GM19035 (cell line): ENCODE data around the gene ZBTB20.

Experiments
- ATAC-seq: cut with Tn5 transposase; IDR thresholded peaks from one replicate; pipeline ENCODE4 v1.9.1; 2021; ENCODE audit not compliant: unreplicated experiment

Gene ZBTB20

DNA sequence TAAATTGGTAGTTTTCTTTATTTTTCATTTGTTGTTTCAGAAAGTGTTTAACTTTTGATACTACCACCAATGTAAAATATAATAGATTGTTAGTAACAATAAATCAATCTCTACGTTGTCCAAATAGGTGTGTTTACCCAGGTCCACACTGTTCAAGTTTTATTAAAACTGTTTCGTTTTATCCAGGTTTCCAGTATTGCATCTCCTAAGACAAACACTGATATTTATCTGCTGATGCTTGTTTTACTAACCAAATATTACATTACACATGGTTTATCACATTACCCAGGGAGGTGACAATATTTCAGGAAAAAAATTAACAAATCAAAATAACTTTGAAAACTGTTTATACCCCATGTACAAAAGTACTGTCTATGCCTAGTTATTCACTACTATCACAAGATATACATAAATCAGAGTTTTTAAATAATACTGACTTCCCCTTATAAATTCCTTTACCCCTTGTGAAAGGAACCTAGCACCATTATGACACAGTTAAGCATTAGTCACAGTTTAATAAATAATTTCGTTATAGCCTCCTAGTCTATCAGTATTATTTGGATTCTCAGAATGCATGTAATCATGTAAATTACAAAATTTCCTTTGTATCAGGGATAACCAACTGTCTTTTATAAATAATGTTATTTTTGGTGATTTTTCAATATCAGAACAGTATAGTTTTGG is 205.3 kb downstream of the ZBTB20 start:
- no peak for ATAC-seq

DNA sequence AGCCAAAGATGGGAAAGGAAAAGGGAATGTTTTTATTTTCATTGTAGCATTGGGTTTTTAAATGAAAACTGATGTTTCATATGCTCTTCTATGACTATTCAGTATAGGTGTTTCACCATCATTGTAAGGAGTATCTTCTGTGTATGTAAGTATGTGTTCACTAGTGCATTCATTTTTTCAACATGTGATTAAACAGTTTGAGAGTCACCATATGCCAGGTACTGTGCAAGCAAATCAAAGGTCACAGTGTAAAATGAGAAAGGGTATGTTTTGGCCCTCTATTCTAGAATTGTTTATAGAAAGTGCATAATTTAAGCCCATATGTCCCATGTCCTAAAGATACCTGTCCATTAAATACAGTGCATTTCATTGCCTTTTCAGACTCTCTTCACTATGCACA is 207.2 kb downstream of the ZBTB20 start:
- ATAC-seq, result no peak

DNA sequence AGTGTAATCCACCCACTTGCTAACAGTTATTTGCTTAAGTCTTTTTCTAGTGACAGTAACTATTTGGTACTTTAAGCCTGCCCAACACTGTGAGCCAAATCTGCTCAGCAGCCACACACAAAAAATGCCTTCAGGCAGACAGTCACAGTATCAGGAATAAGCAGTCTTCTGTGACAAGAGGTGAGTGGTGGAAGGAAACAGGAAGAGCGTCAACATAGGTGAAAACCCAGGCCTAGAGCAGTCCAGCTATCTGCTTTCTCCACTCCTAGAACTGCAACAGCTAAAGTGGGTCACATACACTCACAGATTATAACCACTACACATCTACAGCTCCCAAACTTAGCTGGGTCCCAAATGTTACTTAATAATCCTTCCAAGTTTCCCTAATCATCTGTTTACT is 213.7 kb downstream of the ZBTB20 start:
- ATAC-seq, result no peak

DNA sequence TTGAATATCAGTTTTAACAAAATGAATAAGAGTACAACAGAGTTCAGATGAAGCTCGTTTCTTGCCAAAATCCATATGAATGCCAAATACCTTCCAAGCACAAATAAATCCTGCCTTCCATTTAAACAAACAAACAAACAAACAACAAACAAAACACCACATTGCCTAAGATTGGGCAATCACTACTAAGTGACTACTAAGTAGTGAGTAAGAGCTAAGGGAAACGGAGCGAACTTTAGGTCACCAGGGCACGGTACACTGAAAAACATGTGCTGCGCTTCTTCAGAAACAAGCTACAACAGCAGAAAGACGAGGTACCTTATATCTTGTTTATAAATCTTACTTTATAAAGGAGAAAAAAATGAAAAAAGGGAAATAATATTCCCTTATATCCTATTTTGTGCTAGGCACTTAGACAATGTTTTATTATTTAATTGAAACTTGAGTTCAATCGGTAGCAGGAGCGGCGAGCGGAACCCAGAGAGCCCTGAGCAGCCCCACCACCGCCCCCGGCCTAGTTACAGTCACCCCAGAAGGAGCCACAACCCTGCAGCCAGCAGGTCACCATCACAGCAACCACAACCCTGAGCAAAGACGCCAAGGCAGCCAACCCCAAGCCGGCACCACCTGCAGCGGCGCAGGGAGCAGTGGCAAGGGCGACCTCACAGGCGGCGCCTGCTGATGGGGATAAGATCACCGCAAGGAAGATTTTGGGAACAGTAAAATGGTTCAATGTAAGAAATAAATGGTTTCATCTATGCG is 216.9 kb downstream of the ZBTB20 start:
- ATAC-seq, result no peak

DNA sequence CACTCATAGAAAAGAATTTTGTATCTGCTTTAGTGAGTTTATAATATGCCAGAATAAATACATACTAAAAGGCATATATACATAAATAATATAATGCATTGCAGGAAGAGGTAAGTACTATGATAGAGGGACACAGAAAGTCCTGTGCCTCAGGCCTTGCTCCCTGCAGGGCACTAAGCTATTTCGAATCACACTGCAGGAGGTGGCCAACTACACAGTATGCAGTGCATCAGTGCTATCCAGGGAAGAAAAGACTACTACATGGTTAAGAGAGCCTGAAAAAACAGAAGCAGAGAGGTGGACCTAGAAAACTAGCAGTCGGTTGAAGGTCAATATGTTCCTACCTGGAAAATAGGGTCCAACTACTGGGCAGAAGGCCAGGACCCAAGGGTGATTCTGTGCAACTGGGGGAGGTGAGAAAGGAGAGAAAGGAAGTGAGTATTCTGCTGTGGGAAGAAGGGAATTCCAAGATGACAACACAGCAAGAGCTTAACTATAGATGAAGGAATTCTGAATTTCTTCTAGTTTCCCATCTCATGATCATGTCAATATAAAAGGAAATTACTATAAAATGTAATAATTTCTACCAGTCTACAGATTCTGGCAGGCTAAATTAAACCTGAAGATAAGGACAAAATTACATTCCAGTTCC is 218.0 kb downstream of the ZBTB20 start:
- no peak for ATAC-seq

DNA sequence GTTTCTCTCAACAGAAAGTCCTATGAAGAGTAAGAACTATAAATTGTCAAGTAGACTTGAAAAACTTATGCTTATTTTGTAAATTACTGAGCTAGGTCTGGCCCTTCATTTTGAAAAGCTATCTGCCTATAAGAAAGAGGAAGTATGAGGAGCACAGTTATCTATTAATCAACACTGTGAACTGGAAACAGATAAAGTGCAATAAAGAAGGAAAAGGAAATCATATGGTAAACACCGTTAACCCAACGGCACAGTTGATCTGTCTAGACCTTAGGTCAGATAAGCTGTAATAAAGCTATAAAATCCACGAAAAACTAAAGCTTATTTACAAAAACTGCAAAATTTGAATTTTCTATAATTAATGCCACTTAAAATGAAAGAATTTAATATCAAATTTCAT is 242.5 kb downstream of the ZBTB20 start:
- no peak for ATAC-seq

DNA sequence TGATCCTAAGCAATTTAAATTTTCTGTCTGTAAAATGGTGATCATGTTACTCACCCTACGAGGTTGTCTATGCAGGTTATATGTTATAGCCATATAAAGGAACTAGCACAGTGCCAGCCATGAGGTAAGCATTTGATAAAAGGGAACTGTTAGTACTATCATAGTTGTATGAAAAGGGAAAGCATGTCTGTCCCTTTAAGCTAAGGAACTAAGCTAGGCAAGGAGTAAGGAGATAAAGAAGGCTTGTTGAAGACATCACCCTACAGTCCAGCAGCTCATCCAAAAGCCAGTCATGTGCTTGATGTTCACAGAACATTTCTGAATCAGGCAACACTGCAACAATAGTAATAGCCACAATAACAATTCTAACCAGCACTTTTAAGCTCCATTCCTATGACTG is 243.9 kb downstream of the ZBTB20 start:
- ATAC-seq, result no peak

DNA sequence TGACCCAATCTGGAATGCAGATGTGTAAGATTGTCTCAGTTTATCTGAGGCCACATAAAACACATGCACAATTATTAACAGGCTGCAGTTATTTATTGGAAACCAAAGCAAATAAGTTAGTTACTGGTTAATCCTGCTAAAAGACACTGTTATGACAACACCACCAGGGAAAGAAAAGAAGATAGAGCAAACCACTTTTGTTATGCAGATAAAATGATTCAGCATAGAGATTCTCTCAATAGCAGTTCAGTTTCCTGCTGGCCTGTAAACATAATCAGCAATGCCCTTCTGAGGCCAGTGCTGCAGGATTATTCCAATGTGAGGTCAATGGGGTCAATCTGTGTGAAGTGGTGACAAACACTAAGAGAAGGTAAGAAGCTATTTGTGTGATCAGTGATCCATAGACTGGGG is 244.4 kb downstream of the ZBTB20 start:
- ATAC-seq, result no peak

DNA sequence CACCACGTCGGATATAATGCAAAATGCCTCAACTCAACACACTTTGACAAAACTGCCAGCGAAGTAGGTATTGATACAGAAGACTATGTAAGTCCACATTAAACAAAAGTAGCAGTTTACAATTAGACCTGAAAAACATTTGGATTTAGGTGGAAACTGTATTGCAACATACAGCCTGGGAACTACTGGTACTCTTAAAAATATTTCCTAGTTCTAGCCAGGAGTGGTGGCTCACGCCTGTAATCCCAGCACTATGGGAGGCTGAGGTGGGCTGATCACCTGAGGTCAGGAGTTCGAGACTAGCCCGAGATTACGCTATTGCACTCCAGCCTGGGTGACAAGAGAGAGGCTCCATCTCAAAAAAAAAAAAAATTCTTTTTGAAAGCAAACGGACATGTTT is 246.2 kb downstream of the ZBTB20 start:
- ATAC-seq, result no peak

DNA sequence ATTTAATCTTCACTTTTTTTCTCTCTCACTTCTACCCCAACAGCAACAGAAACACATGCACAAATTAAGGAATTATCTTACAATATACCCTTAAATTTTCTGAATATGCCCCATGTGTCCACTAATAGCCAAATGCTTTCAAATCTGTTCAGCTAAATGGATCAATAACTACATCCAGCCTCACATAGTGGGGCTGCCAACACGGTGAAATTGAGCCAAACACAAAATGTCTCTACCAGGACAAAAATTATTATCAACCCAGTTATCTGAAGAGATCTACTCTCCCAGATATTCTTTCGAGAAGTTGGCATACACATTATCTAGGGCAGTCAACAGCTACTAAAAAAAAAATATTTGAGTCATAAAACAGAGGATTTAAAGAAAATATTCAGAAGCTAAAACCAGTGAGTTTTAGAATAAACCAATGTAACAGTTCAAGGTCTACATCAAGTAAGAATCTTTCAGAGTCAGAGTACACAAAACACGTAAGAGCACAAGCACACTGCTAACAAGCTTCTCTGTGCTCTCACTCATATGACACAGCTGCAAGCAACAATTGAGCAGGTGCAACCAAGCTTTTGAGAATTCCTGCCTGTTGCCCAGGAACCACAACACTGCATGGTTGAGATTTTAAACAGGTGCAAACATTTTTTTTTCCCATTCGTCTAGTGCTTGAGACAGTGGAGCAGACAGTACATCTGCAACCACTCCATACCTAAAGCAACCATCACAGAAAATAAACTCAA is 247.7 kb downstream of the ZBTB20 start:
- ATAC-seq, result no peak

DNA sequence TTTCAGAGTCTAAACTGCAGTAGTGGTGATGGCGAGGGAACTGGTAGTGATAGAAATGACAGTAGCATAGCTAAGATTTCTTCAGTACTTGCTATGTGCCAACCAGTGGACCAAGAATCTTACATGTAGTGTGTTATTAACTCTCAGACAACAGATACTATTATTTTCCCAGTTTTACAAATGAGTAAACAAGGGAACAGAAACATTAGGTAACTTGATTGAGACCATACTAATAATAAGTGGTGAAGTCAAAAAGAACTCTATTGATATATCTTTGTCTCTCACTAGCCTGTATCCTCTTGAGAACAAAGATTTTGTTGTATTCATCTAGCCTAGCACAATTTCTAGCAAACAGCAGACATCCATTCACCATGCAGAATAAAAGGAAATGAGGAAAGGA is 250.1 kb downstream of the ZBTB20 start:
- no peak for ATAC-seq

DNA sequence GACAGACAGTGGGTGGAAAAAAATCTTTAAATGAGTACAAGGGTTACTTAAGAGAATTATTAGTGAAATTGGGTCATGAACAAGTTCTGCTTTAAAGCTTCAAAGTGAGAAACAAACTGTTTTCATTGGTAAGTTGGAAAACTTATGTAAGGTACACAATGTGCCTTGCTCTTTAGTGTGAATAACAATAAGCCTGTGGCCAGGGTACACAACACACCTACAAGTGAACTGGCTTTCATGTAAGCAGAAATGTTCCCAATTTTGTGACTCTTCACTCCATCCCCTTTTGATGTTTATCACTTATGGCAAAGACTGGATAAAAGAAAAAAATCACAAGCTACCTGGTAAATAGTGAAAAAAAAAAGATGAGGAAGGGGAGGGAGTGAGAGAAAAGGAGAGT is 253.7 kb downstream of the ZBTB20 start:
- no peak for ATAC-seq

DNA sequence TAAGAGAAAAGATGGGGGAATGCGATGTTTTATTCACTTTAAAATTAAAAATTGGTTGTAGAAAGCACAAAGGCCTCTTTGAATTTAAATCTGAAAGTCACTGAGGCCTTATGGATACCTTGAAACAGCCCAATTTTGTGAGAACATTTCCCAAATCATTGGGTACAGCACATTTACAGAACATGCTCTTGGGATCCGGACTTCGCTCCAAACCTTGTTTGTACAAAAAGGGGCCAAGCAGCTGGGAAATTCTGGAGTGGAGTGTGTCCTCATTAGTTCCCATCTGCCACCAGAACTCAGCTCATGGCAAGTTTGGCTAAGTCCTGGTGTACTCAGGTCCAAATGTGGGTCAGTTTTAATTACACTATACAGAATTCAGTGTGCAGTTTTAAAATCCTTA is 254.2 kb downstream of the ZBTB20 start:
- no peak for ATAC-seq

DNA sequence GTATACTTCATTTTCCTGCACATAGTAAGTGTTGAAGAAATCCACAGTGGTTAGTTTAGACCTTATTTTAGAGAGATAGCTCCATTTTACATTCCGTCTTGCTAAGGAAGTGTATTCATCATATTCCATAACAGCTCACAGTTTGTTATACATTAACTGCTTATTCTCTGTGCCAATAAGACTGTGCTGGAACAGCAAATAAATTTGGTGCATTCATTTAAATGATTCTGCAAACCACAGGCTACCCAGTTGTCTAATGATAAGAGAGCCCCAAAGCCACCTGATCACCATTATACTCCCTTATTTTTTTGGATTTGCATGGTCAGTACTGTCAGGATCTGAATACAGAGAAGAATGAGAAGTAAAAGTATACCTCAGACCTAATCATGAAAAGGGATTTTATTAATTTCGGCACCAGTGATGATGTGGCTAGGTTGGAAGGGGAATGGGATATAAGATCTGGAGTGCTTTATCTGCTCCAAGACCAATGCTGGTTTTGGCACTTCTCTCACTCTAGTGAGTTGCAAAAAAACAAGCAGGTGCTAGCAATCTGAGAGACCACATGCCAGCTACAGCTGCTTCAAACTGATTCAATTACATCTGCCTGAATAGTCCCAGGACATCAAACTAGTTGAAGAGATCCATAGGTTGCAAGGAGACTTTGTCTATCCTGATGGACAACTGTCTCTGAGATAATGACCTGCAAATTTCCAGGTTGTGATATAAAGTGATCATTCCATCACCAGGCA is 254.8 kb downstream of the ZBTB20 start:
- no peak for ATAC-seq

DNA sequence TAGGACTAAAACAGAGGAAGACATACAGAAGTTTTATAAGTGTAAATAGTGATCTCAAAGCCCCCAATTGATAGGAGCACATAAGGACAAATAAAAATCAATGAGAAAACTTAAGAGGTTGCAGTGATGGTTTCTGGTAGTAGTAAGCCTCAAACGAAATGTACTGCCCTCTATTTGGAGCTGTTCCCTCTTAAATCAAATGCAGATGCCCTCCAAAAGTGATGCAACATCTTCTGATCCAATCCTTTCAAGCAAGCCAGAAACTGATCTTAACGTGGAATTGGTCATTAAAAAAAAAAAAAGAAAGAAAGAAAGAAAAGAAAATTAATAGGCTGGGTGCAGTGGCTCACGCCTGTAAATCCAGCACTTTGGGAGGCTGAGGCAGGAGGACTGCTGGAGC is 259.3 kb downstream of the ZBTB20 start:
- ATAC-seq, result no peak

DNA sequence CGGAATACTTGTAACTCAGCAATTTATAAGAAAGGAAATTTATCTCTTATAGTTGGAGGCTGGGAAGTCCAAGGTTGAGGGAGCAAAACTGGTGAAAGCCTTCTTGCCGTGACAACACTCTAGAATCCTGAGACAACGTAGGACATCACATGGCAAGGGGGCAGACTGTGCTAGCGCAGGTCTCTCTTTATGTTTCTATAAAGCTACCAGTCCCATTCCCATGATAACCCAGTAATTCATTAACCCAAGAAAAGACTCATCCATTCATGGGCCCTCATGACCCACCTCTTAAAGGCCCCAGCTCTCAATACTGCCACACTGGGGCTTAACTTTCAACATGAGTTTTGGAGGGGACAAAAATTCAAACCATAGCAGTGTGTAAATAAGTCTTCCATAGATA is 260.2 kb downstream of the ZBTB20 start:
- ATAC-seq, result no peak

DNA sequence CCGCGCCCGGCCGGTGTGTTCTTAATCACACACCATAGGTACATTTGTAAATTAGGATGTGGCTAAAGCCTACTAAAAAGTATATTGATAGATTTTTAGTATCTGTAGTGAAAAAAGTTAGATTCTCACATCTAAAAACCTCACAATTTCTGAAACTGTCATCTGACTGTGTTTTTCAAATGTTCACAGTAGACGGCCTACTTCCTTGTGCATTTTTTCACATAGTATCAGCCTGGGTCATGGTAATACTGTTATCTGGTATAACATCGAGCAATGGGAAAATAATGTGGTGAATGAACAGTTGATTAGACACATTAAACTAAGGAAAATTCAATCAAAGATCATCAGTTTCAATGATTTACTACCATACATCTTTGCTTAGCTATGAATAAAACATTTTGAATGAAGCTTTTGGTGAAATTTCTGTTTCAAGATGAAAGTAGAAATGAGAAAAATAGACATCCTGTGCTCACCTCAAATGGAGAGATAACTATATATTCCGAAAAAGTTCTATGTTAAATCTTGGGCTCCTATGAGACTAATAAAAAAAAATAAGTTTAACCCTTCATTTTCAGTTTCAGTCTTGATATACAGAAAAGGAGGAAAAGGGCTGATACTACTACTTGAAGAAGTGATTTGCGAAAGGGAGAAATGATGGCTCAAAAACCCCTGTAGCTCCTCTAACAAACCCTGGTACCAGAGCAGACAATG is 262.7 kb downstream of the ZBTB20 start:
- no peak for ATAC-seq

DNA sequence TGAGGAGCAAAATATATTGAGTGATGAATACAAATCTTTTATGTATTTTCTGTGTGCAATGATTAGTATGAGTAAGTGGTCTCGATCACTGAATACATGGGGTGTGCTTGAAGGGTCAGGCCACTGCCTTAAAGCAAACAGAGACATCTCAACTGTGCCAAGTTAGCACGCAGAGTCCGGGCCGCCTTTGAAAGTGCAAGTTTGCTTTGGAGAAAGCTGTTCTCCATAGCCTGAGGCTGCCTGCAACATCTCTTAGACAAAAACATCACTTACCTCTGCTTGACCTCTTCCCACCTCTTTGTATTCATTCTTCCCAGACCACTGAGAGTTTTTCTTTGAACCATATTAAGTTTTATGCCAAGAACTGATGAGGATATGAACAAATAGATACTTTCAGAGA is 267.0 kb downstream of the ZBTB20 start:
- no peak for ATAC-seq

DNA sequence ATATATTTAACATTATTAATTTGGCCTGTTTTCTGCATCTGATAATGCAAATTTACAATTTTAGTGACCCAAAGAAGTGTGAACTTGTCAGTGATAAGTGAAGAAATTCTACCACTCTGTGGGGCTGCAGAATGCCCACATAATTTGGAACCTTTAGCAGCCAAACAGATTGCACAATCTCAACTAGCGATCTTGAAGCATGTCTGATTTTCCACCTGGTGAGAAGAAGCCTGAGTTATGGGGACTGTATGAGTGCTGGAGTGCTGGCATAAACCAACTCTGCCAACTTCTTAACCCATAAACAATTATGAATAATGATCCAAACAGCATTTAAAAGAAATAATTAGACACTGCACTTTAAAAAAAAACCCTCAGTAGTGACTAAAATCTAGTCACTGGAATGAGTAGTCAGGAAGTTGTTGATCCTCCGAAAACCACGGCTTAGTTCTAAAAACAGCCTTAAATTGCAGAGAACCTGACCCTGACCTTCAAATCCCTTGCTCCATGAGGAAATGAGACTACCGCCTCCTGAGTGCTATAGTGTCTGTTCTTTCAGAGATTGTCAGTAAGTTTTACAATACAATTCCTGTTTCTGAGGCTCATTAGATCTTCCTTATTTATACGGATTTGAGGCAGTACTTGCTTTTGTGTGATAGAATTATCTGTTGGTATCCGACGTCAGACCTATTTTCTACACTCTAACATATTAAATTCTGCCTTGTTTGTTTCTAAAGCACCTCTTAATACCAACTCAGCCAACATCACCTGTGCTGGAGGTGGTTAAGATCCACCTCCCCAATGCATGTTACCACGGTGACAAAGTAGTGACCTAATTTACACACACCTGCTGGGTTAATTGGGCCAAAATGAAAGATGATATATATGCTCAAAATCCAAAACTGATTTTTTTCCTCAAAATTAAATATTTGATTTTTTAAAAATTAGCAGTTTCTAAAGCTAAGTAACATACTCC is 267.7 kb downstream of the ZBTB20 start:
- peak; percentile 67 for ATAC-seq
